ENCODE results near the gene LRCH2.

Gene LRCH2, protein sequence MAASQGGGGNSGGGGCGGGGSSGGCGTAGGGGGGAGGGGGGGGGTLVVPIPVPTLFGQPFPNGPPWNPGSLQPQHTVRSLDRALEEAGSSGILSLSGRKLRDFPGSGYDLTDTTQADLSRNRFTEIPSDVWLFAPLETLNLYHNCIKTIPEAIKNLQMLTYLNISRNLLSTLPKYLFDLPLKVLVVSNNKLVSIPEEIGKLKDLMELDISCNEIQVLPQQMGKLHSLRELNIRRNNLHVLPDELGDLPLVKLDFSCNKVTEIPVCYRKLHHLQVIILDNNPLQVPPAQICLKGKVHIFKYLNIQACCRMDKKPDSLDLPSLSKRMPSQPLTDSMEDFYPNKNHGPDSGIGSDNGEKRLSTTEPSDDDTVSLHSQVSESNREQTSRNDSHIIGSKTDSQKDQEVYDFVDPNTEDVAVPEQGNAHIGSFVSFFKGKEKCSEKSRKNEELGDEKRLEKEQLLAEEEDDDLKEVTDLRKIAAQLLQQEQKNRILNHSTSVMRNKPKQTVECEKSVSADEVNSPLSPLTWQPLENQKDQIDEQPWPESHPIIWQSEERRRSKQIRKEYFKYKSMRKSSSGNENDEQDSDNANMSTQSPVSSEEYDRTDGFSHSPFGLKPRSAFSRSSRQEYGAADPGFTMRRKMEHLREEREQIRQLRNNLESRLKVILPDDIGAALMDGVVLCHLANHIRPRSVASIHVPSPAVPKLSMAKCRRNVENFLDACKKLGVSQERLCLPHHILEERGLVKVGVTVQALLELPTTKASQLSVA

DNA sequence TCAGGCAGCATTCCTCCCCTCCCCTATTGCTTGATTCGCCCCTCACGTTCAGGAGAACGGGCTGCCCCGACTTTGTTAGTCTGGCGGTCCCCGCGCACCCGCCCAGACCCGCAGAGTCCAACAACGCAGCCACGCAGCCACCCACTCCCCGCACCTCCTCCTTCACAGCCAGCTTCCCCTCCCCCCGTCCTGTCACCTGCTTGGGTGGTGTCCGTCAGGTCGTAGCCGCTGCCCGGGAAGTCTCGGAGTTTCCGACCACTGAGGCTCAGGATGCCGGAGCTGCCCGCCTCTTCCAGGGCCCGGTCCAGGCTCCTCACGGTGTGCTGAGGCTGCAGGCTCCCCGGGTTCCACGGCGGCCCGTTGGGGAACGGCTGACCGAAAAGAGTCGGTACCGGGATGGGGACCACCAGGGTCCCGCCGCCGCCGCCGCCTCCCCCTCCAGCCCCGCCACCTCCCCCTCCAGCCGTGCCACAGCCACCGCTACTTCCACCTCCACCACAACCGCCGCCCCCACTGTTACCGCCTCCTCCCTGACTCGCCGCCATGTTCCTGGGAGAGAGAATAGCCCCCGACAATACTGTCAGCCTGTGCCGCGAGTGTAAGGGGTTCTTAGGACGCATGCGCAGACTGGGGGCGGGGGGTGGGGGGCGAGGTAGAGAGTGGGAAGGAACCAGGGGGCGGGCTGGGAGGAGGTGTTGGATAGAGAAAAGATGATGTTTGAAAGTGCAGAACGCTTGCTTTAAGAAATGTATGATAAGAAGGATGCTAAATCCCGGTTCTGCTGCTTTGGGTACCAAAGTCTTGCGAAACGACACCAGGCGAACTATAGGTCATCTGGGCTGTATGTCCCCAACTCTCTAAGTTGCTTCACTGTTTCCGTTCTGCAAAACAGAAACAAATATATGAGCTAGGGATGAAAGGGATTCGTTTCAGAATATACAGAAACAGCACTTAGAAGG, at the start of gene LRCH2:
TSS of gene LRCH2 (minus strand) at position 600 of the 959 bp plus-strand sequence. CDS start at position 545, 55 bp downstream.
- DNase-seq, result no peak
- in situ Hi-C loops (cut with MboI; ENCODE audit: low pct_unique_long_range_greater_than_20kb, low sequenced_read_pairs), result no loop called here

GRCh38 chrX:115269051-115269683, 35.3 kb upstream of the LRCH2 start:
- no peak for DNase-seq
- in situ Hi-C loops (cut with MboI; ENCODE audit: low pct_unique_long_range_greater_than_20kb, low sequenced_read_pairs), result no loop called here

DNA sequence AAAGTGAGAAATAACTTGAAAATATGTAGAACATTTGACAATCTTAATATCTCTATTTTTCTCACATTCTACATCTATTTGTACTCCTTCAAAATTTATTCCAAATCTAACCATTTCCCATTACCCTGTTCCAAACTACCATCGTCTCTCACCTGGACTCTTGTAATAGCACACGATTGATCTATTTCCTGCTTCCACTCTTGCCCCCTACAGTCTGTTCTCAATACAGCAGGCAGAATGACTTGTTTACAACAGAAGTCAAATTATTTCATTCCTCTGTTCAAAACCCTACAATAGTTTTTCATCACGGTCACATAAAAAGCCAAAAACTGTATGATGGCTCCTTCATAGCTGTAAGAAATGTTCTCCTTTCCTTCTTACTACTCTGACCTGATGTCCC, 34.5 kb upstream of the LRCH2 start:
- in situ Hi-C loops (cut with MboI; ENCODE audit: low pct_unique_long_range_greater_than_20kb, low sequenced_read_pairs), result no loop called here
- no peak for DNase-seq

DNA sequence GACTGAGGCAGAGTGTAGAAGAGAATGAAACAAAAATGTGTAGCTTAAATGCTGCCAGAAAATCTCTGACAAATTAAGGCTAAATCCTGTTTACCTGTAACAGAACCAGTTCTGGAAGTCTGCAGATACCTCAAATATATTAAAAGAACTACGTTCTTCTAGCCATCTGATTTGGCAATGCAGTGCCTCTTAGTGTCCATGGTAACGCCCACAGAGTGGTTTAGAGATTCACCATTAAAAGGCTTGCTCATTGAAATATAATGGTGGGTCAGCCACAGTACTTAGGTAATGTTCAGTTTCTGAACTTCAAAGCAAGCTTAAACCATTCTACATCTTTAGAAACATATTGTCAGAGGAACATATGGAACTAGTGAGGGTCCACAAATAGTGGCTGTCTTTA, 32.4 kb upstream of the LRCH2 start:
- no peak for DNase-seq
- in situ Hi-C loops (cut with MboI; ENCODE audit: low pct_unique_long_range_greater_than_20kb, low sequenced_read_pairs), result no loop called here

DNA sequence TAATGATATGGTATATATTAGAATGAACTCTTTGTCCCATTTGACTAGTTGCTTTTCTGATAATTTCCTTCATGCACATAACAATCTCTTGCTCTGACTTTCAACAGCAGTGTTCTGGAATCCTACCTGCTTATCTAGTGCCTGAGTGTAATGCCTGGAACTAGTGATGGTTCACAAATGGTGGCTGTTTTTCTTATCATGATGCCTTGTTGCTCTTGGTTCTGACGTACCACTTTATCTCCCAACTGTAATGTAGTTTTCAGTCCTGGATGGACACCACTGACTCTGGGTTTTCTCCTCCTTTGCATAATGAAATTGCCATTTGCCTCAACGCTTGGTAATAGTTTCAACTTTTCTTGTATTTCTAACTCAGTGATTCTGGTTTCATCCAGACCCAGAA, 30.1 kb upstream of the LRCH2 start:
- in situ Hi-C loops (cut with MboI; ENCODE audit: low pct_unique_long_range_greater_than_20kb, low sequenced_read_pairs), result no loop called here

DNA sequence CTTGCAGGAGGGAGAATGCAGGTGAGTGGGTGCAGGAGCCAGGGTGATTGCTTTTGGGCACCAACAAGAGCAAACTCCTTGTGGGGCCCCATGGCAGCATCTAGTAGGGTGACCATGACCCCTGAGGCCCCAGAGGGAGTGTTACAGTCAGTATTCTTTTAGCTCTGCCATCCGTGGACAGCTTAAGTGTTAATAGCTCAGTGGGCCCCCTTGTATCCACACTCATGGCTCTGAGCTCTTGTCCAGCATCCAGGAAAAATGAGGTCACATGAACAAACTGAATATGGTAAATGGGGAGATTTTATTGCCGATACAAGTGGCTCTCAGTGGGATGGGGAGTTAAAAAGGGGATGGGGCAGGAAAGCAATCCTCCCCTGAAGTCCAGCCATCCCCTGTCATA, 27.3 kb upstream of the LRCH2 start:
- in situ Hi-C loops (cut with MboI; ENCODE audit: low pct_unique_long_range_greater_than_20kb, low sequenced_read_pairs), result no loop called here
- DNase-seq, result no peak

More for the DNA sequence above, 30.1 kb upstream of the LRCH2 start:
- no peak for DNase-seq

DNA sequence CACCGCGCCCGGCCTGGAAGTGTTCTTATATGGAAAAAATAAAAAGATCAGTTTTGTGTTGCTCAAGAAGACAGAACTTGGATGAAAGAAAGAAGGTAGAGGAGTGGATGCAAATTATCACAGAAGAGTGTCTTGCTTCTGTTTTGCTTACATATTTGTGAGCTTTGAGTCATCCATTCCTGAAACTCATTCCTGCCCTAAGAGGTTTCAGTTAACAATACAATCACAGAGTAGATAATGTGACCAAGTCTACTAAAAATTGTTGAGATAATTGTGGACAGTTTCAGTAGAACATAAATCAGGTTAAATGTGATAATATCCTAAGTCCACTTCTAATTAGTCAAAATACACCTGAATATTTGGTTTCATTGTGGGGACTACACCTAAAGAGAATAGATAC, 26.4 kb upstream of the LRCH2 start:
- in situ Hi-C loops (cut with MboI; ENCODE audit: low pct_unique_long_range_greater_than_20kb, low sequenced_read_pairs), result no loop called here
- no peak for DNase-seq

DNA sequence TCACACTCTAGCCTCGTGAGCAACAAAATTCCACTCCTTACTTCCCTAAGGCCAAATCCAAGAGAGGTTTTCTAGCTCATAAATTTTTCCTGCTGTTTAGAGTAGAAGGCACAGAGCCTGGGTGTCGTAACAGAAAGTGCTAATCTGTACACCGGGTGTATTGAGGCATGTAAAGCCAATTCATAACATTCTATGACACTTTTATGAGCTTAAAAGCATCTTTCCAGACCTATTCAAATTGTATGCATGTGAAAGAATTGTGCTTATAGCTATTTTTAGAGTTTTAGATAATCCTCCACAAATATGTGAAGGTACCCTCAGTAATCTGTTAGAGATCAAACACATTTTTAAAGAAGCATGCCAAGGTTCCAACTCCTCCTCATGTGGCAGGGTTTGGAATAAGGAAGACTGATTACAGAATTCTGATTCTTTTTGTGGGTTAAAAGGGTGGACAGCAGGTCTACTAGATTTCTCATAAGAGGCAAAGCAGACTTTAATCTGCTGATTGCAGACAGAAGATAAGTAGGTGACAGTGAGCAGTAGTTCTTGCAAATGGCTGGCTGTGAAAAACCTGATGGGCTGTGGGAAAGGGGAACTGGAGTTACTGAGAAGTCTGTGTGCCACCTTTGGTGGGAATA, 25.5 kb upstream of the LRCH2 start:
- in situ Hi-C loops (cut with MboI; ENCODE audit: low pct_unique_long_range_greater_than_20kb, low sequenced_read_pairs), result no loop called here

GRCh38 chrX:115257711-115258110, 23.8 kb upstream of the LRCH2 start:
- no peak for DNase-seq
- in situ Hi-C loops (cut with MboI; ENCODE audit: low pct_unique_long_range_greater_than_20kb, low sequenced_read_pairs), result no loop called here

More for the DNA sequence above, 25.5 kb upstream of the LRCH2 start:
- DNase-seq, result no peak

GRCh38 chrX:115255003-115255402, 21.1 kb upstream of the LRCH2 start:
- no peak for DNase-seq
- in situ Hi-C loops (cut with MboI; ENCODE audit: low pct_unique_long_range_greater_than_20kb, low sequenced_read_pairs), result no loop called here

DNA sequence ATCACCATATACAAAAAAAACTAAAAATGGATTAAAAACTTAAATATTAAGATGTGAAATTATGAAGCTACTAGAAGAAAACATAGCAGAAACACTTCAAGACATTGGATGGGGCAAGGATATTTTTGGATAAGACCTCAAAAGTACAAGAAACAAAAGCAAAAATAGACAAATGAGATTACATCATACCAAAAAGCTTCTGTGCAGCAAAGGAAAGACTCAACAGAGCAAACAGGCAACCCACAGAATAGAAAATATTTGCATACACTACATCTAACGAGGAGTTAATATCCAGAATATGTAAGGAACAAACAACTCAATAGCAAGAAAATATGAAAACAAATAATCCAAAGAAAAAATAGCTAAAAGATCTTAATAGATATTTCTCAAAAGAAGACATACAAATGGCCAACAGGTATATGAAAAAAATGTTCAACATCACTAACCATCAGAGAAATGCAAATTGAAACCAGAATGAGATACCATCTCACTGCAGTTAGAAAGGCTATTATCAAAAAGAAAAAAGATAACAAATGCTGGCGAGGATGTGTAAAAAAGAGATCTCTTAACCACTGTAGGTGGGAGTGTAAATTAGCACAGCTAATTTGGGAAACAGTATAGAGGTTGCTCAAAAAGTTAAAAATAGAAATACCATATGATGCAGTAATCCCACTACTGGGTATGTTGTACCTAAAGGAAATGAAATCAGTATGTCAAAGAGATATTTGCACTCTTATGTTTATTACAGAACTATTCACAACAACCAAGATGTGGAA, 17.8 kb upstream of the LRCH2 start:
- DNase-seq, result no peak
- in situ Hi-C loops (cut with MboI; ENCODE audit: low pct_unique_long_range_greater_than_20kb, low sequenced_read_pairs), result no loop called here

DNA sequence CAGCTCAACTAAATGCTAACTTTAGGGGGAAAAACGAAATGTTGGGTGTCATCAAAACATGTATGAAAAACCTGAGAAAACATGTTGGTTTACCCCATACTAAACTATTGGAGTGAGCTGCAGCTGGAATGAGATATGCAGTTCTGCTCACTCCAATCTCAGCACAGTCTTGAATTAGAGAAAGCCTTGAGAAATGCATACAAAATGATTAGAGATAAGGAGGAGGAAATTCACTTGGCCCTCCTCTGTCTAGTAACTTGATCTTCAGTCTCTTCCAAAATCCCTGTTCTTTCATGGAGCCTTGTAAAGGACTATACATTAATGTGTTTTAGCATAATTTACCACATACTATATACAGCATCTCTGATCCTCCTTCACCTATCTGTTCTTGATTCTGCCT, 3.2 kb upstream of the LRCH2 start:
- no peak for DNase-seq
- in situ Hi-C loops (cut with MboI; ENCODE audit: low pct_unique_long_range_greater_than_20kb, low sequenced_read_pairs), result no loop called here

DNA sequence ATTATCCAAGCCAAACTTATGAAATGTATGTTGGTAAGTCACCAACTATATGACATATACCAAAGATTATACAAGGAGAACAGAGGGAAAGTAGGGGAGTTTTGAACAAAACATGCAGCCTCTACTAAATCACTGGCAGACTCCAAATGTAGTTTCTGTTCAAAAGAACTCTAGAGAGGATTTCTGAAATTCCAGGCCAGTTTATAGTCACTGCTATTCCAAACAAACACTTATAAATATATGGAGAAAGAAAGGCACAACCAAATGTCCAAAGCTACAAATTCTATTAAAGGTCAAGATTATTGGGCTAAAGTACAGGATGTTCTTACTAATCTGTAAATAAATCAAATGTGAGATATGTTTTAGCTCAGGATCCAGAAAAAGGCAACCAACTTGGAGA, 2.7 kb upstream of the LRCH2 start:
- no peak for DNase-seq
- in situ Hi-C loops (cut with MboI; ENCODE audit: low pct_unique_long_range_greater_than_20kb, low sequenced_read_pairs), result no loop called here

GRCh38 chrX:115234461-115234860, 565 bp upstream of the LRCH2 start:
- in situ Hi-C loops (cut with MboI; ENCODE audit: low pct_unique_long_range_greater_than_20kb, low sequenced_read_pairs), result no loop called here
- no peak for DNase-seq

- DNase-seq, result no peak
- in situ Hi-C loops (cut with MboI; ENCODE audit: low pct_unique_long_range_greater_than_20kb, low sequenced_read_pairs), result no loop called here
Observed at GRCh38 chrX:115232933-115233496, 881 bp downstream of the LRCH2 start.

GRCh38 chrX:115229337-115230003, 4.4 kb downstream of the LRCH2 start:
- no peak for DNase-seq
- in situ Hi-C loops (cut with MboI; ENCODE audit: low pct_unique_long_range_greater_than_20kb, low sequenced_read_pairs), result no loop called here

- in situ Hi-C loops (cut with MboI; ENCODE audit: low pct_unique_long_range_greater_than_20kb, low sequenced_read_pairs), result no loop called here
- no peak for DNase-seq
Observed at GRCh38 chrX:115226929-115227328, 7.0 kb downstream of the LRCH2 start.
